ENCODE results near the gene ALKBH7. TPM values are rescaled to one million over a fixed set of nuclear protein-coding genes. Genes with fewer than 3 reads are reported as not detected.

ALKBH7 gene
- polyA plus RNA-seq, 3 donors = 20.9 to 109 (median 86.0) TPM

- no peaks in the 10 kb centered on the region for H4K20me1 ChIP-seq (ENCODE audit: insufficient read depth, low read length)
- no peak for DNase-seq
- Mint-ChIP-seq H3K4me1 (peaks cover 12% of the 10 kb centered on the region), H3K36me3 (peaks cover 34 to 48% of the 10 kb centered on the region in 2 donors), H3K9me3 (peaks cover 0 to 10% (median 2%) of the 10 kb centered on the region in 7 donors), H3K4me3 (no peak overlapping the region), H3K27ac (peak overlapping the region in 2 of 7 donors; percentile 5 to 35), H3K27me3 (ENCODE audit: low read depth in 3 of 3) (peaks cover 0 to 2% (median 1%) of the 10 kb centered on the region in 3 donors)
- H3K36me3 ChIP-seq (replicated peaks in 1 of 2; ENCODE audit: control insufficient read depth in 1 of 2, insufficient read depth in 2 of 2, low read length in 2 of 2) = peaks cover 29 to 43% of the 10 kb centered on the region in 2 donors
- H3K4me1 ChIP-seq (ENCODE audit: control insufficient read depth in 1 of 2, insufficient read depth in 2 of 2, low read length in 2 of 2) = peaks cover 11 to 14% of the 10 kb centered on the region in 2 donors
- no peaks in the 10 kb centered on the region for H3K9me3 ChIP-seq (replicated peaks in 1 of 2; ENCODE audit: control insufficient read depth in 1 of 2, insufficient read depth in 1 of 2, low read length in 2 of 2)
- H3K79me2 ChIP-seq (ENCODE audit: insufficient read depth, low read length) = no peaks in the 10 kb centered on the region
- no peak overlapping the region for H3K4me2 ChIP-seq (replicated peaks; ENCODE audit: extremely low read depth, low read length, poor library complexity, severe bottlenecking)
- intact Hi-C loops (cut with micrococcal nuclease) = loop anchor here (10.0 kb wide), 2 partner anchors 48 to 692 kb away; partner anchors contain the start of genes HSD11B1L (in 1 of the 2), KHSRP (in 1 of the 2) and MICOS13 (in 1 of the 2)
- H3K27ac ChIP-seq (ENCODE audit: low read depth in 1 of 2, low read length in 2 of 2) = no peak overlapping the region
- 93% methylated on average over 5 of the region's 19 CpGs for WGBS (ENCODE audit: insufficient coverage)
- no peaks in the 10 kb centered on the region for H3K27me3 ChIP-seq (ENCODE audit: control insufficient read depth in 2 of 2, insufficient read depth in 2 of 2, low read length in 2 of 2)
- TF ChIP-seq CTCF (IDR thresholded peaks at IDR 0.05) = no peak
- H3K9ac ChIP-seq (ENCODE audit: insufficient read depth, low read length, poor library complexity, severe bottlenecking) = no peak overlapping the region
- no peak overlapping the region for H3K4me3 ChIP-seq (replicated peaks in 1 of 3; ENCODE audit: low read depth in 2 of 3, low read length in 3 of 3)
- H2AFZ ChIP-seq (ENCODE audit: insufficient read depth, low read depth, low read length, poor library complexity, severe bottlenecking) = no peak overlapping the region
These were observed 4.1 kb downstream of the ALKBH7 start for GRCh38 chr19:6376512-6377190.

GRCh38 chr19:6378041-6378440 lies 5.4 kb downstream of the ALKBH7 start:
- Histone ChIP-seq H3K9ac (ENCODE audit: insufficient read depth, low read length, poor library complexity, severe bottlenecking) (no peak overlapping the region), H3K79me2 (ENCODE audit: insufficient read depth, low read length) (no peaks in the 10 kb centered on the region), H3K27ac (ENCODE audit: low read depth in 1 of 2, low read length in 2 of 2) (no peak overlapping the region), H3K36me3 (replicated peaks in 1 of 2; ENCODE audit: control insufficient read depth in 1 of 2, insufficient read depth in 2 of 2, low read length in 2 of 2) (peaks cover 41 to 57% of the 10 kb centered on the region in 2 donors), H3K4me2 (replicated peaks; ENCODE audit: extremely low read depth, low read length, poor library complexity, severe bottlenecking) (no peak overlapping the region), H3K4me3 (replicated peaks in 1 of 3; ENCODE audit: low read depth in 2 of 3, low read length in 3 of 3) (no peak overlapping the region), H3K27me3 (ENCODE audit: control insufficient read depth in 2 of 2, insufficient read depth in 2 of 2, low read length in 2 of 2) (no peaks in the 10 kb centered on the region), H3K9me3 (replicated peaks in 1 of 2; ENCODE audit: control insufficient read depth in 1 of 2, insufficient read depth in 1 of 2, low read length in 2 of 2) (no peaks in the 10 kb centered on the region), H2AFZ (ENCODE audit: insufficient read depth, low read depth, low read length, poor library complexity, severe bottlenecking) (no peak overlapping the region), H4K20me1 (ENCODE audit: insufficient read depth, low read length) (no peaks in the 10 kb centered on the region), H3K4me1 (ENCODE audit: control insufficient read depth in 1 of 2, insufficient read depth in 2 of 2, low read length in 2 of 2) (peaks cover 6 to 7% of the 10 kb centered on the region in 2 donors)
- no peak for TF ChIP-seq CTCF (IDR thresholded peaks at IDR 0.05)
- peaks cover 0 to 12% (median 3%) of the 10 kb centered on the region in 7 donors for H3K9me3 Mint-ChIP-seq
- H3K4me3 Mint-ChIP-seq = no peak overlapping the region
- H3K4me1 Mint-ChIP-seq = peaks cover 6% of the 10 kb centered on the region
- H3K36me3 Mint-ChIP-seq = peaks cover 44 to 62% of the 10 kb centered on the region in 2 donors
- H3K27ac Mint-ChIP-seq = no peak overlapping the region
- H3K27me3 Mint-ChIP-seq (ENCODE audit: low read depth in 3 of 3) = peaks cover 0 to 2% (median 0%) of the 10 kb centered on the region in 3 donors
- no peak for DNase-seq
- 97% methylated on average over 5 of the region's 6 CpGs for WGBS (ENCODE audit: insufficient coverage)
- intact Hi-C loops (cut with micrococcal nuclease) = loop anchor here (10.0 kb wide), 2 partner anchors 47 to 693 kb away; partner anchors contain the start of genes HSD11B1L (in 1 of the 2), KHSRP (in 1 of the 2) and MICOS13 (in 1 of the 2)

All from CD14-positive monocyte (primary cell).